ENCODE measurements around the gene ASB6. TPM values are rescaled to one million over a fixed set of nuclear protein-coding genes. Genes with fewer than 3 reads are reported as not detected.

ASB6 gene
- total and polyA plus RNA-seq, 5 experiments from 2014 or later: 14.8 to 35.7 (median 29.1) TPM

DNA sequence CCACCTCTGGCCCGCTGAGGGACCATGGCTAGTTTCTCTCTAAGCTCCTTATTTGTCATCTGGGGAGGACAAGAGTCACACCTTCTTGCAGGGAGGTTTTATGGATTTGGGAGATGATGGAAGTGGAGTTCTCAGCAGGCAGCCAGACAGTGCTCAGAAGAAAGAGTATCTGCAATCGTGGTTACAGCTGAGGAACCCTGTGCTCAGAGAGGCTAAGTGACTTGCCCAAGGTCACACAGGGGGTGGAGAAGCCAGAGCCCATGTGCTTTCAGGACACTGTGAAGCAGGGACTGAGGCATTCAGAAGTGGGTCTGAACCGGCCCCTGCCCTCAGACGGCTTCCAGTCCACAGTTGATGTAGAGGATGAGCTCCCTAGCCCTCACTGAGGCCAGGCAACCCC lies 34.3 kb upstream of the ASB6 start:
- no peaks in the 10 kb centered on the region for H3K36me3 Mint-ChIP-seq
- H3K27ac Mint-ChIP-seq: peak overlapping the region in 1 of 10 donors; percentile 54
- no peaks in the 10 kb centered on the region for H3K9me3 Mint-ChIP-seq
- H3K4me1 Mint-ChIP-seq: peaks cover 0 to 2% (median 0%) of the 10 kb centered on the region in 4 donors
- no peak overlapping the region for H3K4me3 Mint-ChIP-seq
- DNase-seq: no peak
- ATAC-seq: no peak
- POLR2A ChIA-PET: no interaction called here
- peaks cover 5 to 34% (median 14%) of the 10 kb centered on the region in 5 donors for H3K27me3 Mint-ChIP-seq

DNA sequence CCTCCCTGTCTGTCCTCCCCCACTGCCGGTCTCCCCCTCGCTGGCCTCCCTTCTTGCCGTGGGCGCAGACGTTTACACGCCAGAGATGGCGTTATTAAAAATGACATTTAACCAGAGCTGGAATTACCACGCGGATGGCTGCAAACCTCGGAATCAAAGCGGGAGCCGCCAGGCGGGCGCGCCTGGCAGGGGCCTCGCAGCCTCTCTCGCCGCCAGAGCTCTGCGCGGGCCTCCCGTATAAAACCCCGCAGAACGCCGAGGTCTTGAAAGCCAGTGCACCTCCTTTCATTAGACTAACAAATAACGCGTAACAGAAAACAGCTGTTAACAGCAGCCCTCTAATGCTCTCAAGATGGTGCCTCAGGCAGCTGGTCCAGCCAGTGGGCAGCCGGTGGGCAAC lies 33.7 kb upstream of the ASB6 start:
- POLR2A ChIA-PET: interaction anchor here (0.7 kb wide), 1 partner anchor 248 kb away, joined by 5 read pairs; no protein-coding TSS in a partner anchor
- peaks cover 5 to 29% (median 12%) of the 10 kb centered on the region in 5 donors for H3K27me3 Mint-ChIP-seq
- H3K9me3 Mint-ChIP-seq: no peaks in the 10 kb centered on the region
- no peaks in the 10 kb centered on the region for H3K36me3 Mint-ChIP-seq
- ATAC-seq (no peak), DNase-seq (no peak)
- H3K4me3 Mint-ChIP-seq: no peak overlapping the region
- H3K27ac Mint-ChIP-seq: no peak overlapping the region
- H3K4me1 Mint-ChIP-seq: peaks cover 0 to under 1% (median 0%) of the 10 kb centered on the region in 4 donors

GRCh38 chr9:129674229-129674628 lies 32.3 kb upstream of the ASB6 start:
- peaks cover 5 to 28% (median 11%) of the 10 kb centered on the region in 5 donors for H3K27me3 Mint-ChIP-seq
- POLR2A ChIA-PET: no interaction called here
- DNase-seq (no peak), ATAC-seq (no peak)
- no peak overlapping the region for H3K4me3 Mint-ChIP-seq
- no peak overlapping the region for H3K27ac Mint-ChIP-seq
- H3K36me3 Mint-ChIP-seq: no peaks in the 10 kb centered on the region
- no peaks in the 10 kb centered on the region for H3K9me3 Mint-ChIP-seq
- no peaks in the 10 kb centered on the region for H3K4me1 Mint-ChIP-seq

DNA sequence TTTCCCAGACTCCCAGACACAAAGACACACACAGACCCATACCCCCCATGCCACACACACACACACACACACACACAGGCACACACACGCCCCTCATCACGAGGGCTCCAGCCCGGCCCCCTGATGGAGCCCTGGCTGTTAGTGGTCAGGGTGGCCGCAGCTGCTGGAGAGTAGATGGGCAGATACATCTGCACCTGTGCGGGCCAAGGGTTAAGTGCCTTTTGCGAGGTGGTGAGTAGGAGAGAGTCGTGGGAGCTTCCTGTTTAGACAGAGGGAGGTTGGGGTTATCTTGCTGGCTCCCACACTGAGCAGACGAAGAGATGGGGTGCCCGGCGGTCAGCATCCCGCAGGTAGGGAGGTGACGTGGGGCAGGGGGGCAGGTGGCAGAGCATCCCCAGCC lies 31.7 kb upstream of the ASB6 start:
- H3K4me3 Mint-ChIP-seq: no peak overlapping the region
- H3K36me3 Mint-ChIP-seq: no peaks in the 10 kb centered on the region
- H3K27me3 Mint-ChIP-seq: peaks cover 5 to 23% (median 11%) of the 10 kb centered on the region in 5 donors
- POLR2A ChIA-PET: no interaction called here
- ATAC-seq: no peak
- DNase-seq: no peak
- no peaks in the 10 kb centered on the region for H3K4me1 Mint-ChIP-seq
- no peaks in the 10 kb centered on the region for H3K9me3 Mint-ChIP-seq
- no peak overlapping the region for H3K27ac Mint-ChIP-seq

DNA sequence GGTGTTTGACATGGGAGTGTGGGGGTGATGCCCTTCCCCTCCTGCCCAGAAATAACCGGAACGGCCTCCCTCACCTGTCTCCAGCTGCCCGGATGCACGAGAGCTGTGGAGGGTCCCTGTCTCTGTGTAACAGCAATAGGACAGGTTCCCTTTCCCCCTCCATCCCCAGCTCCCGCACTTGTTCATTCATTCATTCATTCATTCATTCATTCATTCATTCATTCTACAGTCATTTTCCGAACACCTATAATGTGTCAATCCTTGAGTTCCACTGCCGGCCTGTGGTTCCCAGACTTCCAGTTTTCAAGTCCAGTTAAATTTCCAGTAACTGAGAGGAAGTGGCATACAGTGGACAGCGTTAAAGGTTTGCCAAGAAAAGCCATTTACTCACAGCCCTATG lies 30.8 kb upstream of the ASB6 start:
- Mint-ChIP-seq H3K9me3 (no peaks in the 10 kb centered on the region), H3K27me3 (peaks cover 2 to 19% (median 6%) of the 10 kb centered on the region in 5 donors), H3K4me3 (no peak overlapping the region), H3K27ac (no peak overlapping the region), H3K36me3 (no peaks in the 10 kb centered on the region), H3K4me1 (no peaks in the 10 kb centered on the region)
- POLR2A ChIA-PET: no interaction called here
- DNase-seq: no peak
- no peak for ATAC-seq

- Mint-ChIP-seq H3K27me3 (peaks cover 0 to 22% (median 4%) of the 10 kb centered on the region in 5 donors), H3K9me3 (no peaks in the 10 kb centered on the region), H3K36me3 (no peaks in the 10 kb centered on the region), H3K4me3 (no peak overlapping the region), H3K27ac (no peak overlapping the region), H3K4me1 (no peaks in the 10 kb centered on the region)
- no peak for DNase-seq
- no peak for ATAC-seq
- POLR2A ChIA-PET: no interaction called here
Measured at GRCh38 chr9:129671519-129671918, 29.6 kb upstream of the ASB6 start.

DNA sequence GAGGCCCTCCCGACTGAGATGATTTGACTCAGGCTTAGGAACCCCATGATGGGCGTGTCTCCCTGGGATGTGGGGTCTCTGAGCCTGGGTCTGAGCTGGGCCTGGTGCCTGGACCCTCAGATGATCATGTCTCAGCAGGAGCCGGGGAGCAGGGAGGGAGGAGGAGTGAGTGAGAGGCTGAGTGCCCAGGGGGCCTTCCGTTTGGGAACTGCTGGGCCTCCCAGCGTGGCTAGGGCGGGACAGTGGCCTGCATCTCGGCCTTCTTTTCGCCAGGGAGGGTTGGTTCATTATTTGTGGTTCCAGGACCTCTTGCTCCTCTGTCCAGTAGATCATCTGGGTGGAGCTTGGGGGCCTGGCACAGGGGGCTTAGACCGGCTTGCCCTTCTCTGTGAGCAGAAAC lies 29.1 kb upstream of the ASB6 start:
- Mint-ChIP-seq H3K9me3 (no peaks in the 10 kb centered on the region), H3K4me1 (no peaks in the 10 kb centered on the region), H3K27me3 (peaks cover 0 to 20% (median 4%) of the 10 kb centered on the region in 5 donors), H3K36me3 (no peaks in the 10 kb centered on the region), H3K27ac (no peak overlapping the region), H3K4me3 (no peak overlapping the region)
- DNase-seq: no peak
- POLR2A ChIA-PET: interaction anchor here (0.6 kb wide), 1 partner anchor 97 kb away, joined by 8 read pairs; no protein-coding TSS in a partner anchor
- no peak for ATAC-seq

DNA sequence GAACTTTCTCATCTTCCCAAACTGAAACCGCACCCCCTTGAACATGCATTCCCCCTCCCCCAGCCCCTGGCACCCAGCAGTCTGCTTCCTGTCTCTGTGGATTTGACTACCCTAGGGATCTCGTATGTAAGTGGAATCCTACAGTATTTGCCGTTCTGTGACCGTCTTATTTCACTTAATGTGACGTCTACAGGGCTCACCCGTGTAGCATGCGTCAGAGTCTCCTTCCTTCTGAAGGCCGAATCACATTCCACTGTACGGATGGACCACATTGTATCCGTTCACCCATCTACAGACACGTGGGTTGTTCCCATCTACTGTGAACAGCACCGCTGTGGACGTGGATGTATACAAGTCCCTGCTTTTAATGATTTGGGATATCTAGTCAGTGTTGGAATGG lies 28.0 kb upstream of the ASB6 start:
- peaks cover 0 to 21% (median 5%) of the 10 kb centered on the region in 5 donors for H3K27me3 Mint-ChIP-seq
- POLR2A ChIA-PET: no interaction called here
- H3K9me3 Mint-ChIP-seq: no peaks in the 10 kb centered on the region
- no peaks in the 10 kb centered on the region for H3K36me3 Mint-ChIP-seq
- ATAC-seq: no peak
- no peak for DNase-seq
- no peak overlapping the region for H3K27ac Mint-ChIP-seq
- peaks cover 0 to 3% (median under 1%) of the 10 kb centered on the region in 4 donors for H3K4me1 Mint-ChIP-seq
- no peak overlapping the region for H3K4me3 Mint-ChIP-seq

GRCh38 chr9:129669141-129669718 lies 27.3 kb upstream of the ASB6 start:
- ATAC-seq (no peak), DNase-seq (no peak)
- Mint-ChIP-seq H3K27ac (peak overlapping the region in 1 of 10 donors; percentile 40), H3K27me3 (peaks cover 2 to 24% (median 9%) of the 10 kb centered on the region in 5 donors), H3K9me3 (no peaks in the 10 kb centered on the region), H3K4me3 (no peak overlapping the region), H3K4me1 (peaks cover 3 to 9% (median 4%) of the 10 kb centered on the region in 4 donors), H3K36me3 (no peaks in the 10 kb centered on the region)
- POLR2A ChIA-PET: no interaction called here

GRCh38 chr9:129667850-129668249 lies 25.9 kb upstream of the ASB6 start:
- Mint-ChIP-seq H3K27me3 (peaks cover 2 to 24% (median 9%) of the 10 kb centered on the region in 5 donors), H3K4me3 (peak overlapping the region in 1 of 10 donors; percentile 4), H3K27ac (no peak overlapping the region), H3K4me1 (peaks cover 3 to 9% (median 4%) of the 10 kb centered on the region in 4 donors), H3K9me3 (no peaks in the 10 kb centered on the region), H3K36me3 (no peaks in the 10 kb centered on the region)
- DNase-seq (no peak), ATAC-seq (no peak)
- POLR2A ChIA-PET: no interaction called here

DNA sequence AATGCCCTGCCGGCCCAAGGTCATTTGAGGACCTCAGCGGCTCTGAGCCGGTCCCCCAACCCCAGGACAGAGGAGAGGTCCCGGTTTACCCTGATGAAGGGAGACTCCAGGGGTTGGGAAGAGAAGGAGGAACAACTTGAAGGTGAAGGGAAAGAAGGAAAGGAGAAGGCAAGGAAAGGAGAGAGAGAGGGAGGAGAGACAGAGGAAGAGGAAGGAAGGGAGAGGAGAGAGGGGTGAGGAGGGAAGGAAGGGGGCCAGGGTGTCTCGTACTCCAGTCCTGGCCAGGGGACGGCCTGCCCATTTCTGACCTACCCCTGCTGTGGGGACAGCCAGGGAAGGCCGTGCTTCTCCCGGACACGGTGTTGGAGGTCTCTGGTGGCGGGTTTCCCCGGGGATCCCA lies 25.4 kb upstream of the ASB6 start:
- no peak for ATAC-seq
- Mint-ChIP-seq H3K27ac (peak overlapping the region in 1 of 10 donors; percentile 85), H3K27me3 (peaks cover 2 to 24% (median 9%) of the 10 kb centered on the region in 5 donors), H3K9me3 (no peaks in the 10 kb centered on the region), H3K36me3 (no peaks in the 10 kb centered on the region), H3K4me3 (peak overlapping the region in 1 of 10 donors; percentile 18), H3K4me1 (peaks cover 3 to 9% (median 4%) of the 10 kb centered on the region in 4 donors)
- POLR2A ChIA-PET: no interaction called here
- no peak for DNase-seq

- POLR2A ChIA-PET: no interaction called here
- Mint-ChIP-seq H3K9me3 (no peaks in the 10 kb centered on the region), H3K27ac (no peak overlapping the region), H3K4me1 (peaks cover 3 to 9% (median 4%) of the 10 kb centered on the region in 4 donors), H3K36me3 (no peaks in the 10 kb centered on the region), H3K27me3 (peaks cover 2 to 22% (median 9%) of the 10 kb centered on the region in 5 donors), H3K4me3 (peak overlapping the region in 2 of 10 donors; percentile 27 to 38)
- no peak for ATAC-seq
- DNase-seq: no peak
Measured at GRCh38 chr9:129666575-129666974, 24.6 kb upstream of the ASB6 start.

- no peaks in the 10 kb centered on the region for H3K36me3 Mint-ChIP-seq
- H3K9me3 Mint-ChIP-seq: no peaks in the 10 kb centered on the region
- H3K4me1 Mint-ChIP-seq: peaks cover 3 to 9% (median 4%) of the 10 kb centered on the region in 4 donors
- ATAC-seq (peak; percentile 23 to 47), DNase-seq (no peak)
- no peak overlapping the region for H3K27ac Mint-ChIP-seq
- peak overlapping the region in 8 of 10 donors; percentile 26 to 92 (median 50) for H3K4me3 Mint-ChIP-seq
- H3K27me3 Mint-ChIP-seq: peaks cover 2 to 22% (median 9%) of the 10 kb centered on the region in 5 donors
- POLR2A ChIA-PET: no interaction called here
Measured at GRCh38 chr9:129665814-129666520, 24.0 kb upstream of the ASB6 start.

Data from naive thymus-derived CD8-positive, alpha-beta T cell (primary cell).